CD14-positive monocyte (primary cell): ENCODE results near the gene AADAC. TPM values are rescaled to one million over a fixed set of nuclear protein-coding genes. Genes with fewer than 3 reads are reported as not detected.

ENCODE experiments used
- DNase-seq, 3 donors: peaks; one replicate each; pipeline ENCODE4 v3.0.0-alpha.2; 2011 to 2022
- H2AFZ ChIP-seq: 2 replicates; pipeline ENCODE4 v1.6.0; 2012; ENCODE audit warnings: mild to moderate bottlenecking, low read depth, low read length, inconsistent platforms; ENCODE audit not compliant: insufficient read depth, poor library complexity, severe bottlenecking
- H3K27ac ChIP-seq, 2 donors: 1 replicate in 1 of 2; 2 replicates in 1 of 2; pipeline ENCODE4 v1.5.1; 2012 to 2013; ENCODE audit warnings: low read length in 2 of 2, control low read depth in 1 of 2, inconsistent platforms in 1 of 2, low read depth in 1 of 2, mild to moderate bottlenecking in 1 of 2
- H3K27me3 ChIP-seq, 2 donors: one replicate each; pipeline versions ENCODE4 v1.6.0 to v1.6.1; 2011 to 2013; ENCODE audit warnings: low read length in 2 of 2; ENCODE audit not compliant: control insufficient read depth in 2 of 2, insufficient read depth in 2 of 2
- H3K36me3 ChIP-seq, 2 donors: replicated peaks in 1 of 2; 1 replicate in 1 of 2; 2 replicates in 1 of 2; pipeline versions ENCODE4 v1.5.1 to v1.6.1; 2012 to 2013; ENCODE audit warnings: low read length in 2 of 2, control low read depth in 1 of 2, inconsistent platforms in 1 of 2, mild to moderate bottlenecking in 1 of 2; ENCODE audit not compliant: insufficient read depth in 2 of 2, control insufficient read depth in 1 of 2
- H3K4me1 ChIP-seq, 2 donors: 1 replicate in 1 of 2; 2 replicates in 1 of 2; pipeline versions ENCODE4 v1.5.1 to v1.6.1; 2012 to 2013; ENCODE audit warnings: low read length in 2 of 2, control low read depth in 1 of 2, inconsistent platforms in 1 of 2, mild to moderate bottlenecking in 1 of 2, moderate library complexity in 1 of 2; ENCODE audit not compliant: insufficient read depth in 2 of 2, control insufficient read depth in 1 of 2
- H3K4me2 ChIP-seq: replicated peaks from 2 replicates; pipeline ENCODE3; 2012; ENCODE audit warnings: low read length, moderate library complexity, mild to moderate bottlenecking; ENCODE audit not compliant: poor library complexity, severe bottlenecking; ENCODE audit errors: extremely low read depth
- H3K4me3 ChIP-seq, 3 experiments: fragments of 200-600 bp in 1 of 3; sonication (generic) in 1 of 3; replicated peaks in 1 of 3; 1 replicate in 2 of 3; 2 replicates in 1 of 3; pipeline ENCODE4 v1.5.1; 2011 to 2013; ENCODE audit warnings: low read length in 3 of 3, mild to moderate bottlenecking in 3 of 3, control low read depth in 2 of 3, low read depth in 2 of 3, inconsistent platforms in 1 of 3, moderate library complexity in 1 of 3
- H3K79me2 ChIP-seq: 2 replicates; pipeline ENCODE4 v1.6.0; 2012; ENCODE audit warnings: mild to moderate bottlenecking, control low read depth, inconsistent platforms, low read length, moderate library complexity; ENCODE audit not compliant: insufficient read depth
- H3K9ac ChIP-seq: 2 replicates; pipeline ENCODE4 v1.6.0; 2017; ENCODE audit warnings: low read length, mild to moderate bottlenecking; ENCODE audit not compliant: insufficient read depth, poor library complexity, severe bottlenecking
- H3K9me3 ChIP-seq, 2 donors: replicated peaks in 1 of 2; 1 replicate in 1 of 2; 2 replicates in 1 of 2; pipeline versions ENCODE4 v1.5.1 to v1.6.1; 2012 to 2013; ENCODE audit warnings: low read length in 2 of 2, control low read depth in 1 of 2; ENCODE audit not compliant: control insufficient read depth in 1 of 2, insufficient read depth in 1 of 2
- H4K20me1 ChIP-seq: 2 replicates; pipeline ENCODE4 v1.6.0; 2012; ENCODE audit warnings: mild to moderate bottlenecking, low read length, control low read depth, moderate library complexity; ENCODE audit not compliant: insufficient read depth
- H3K27ac Mint-ChIP-seq, 7 donors: one replicate each; pipeline ENCODE4 v1.8.0; 2020; ENCODE audit warnings: mild to moderate bottlenecking in 7 of 7, mixed read lengths in 7 of 7, moderate library complexity in 6 of 7, inconsistent platforms in 2 of 7
- H3K27me3 Mint-ChIP-seq, 3 donors: one replicate each; pipeline ENCODE4 v1.8.0; 2021 to 2022; ENCODE audit warnings: low read depth in 3 of 3, mild to moderate bottlenecking in 3 of 3, mixed read lengths in 3 of 3, moderate library complexity in 3 of 3, inconsistent platforms in 1 of 3
- H3K36me3 Mint-ChIP-seq, 2 donors: one replicate each; pipeline ENCODE4 v1.8.0; 2020; ENCODE audit warnings: mixed read lengths in 2 of 2, inconsistent platforms in 1 of 2, mild to moderate bottlenecking in 1 of 2
- H3K4me1 Mint-ChIP-seq: one replicate; pipeline ENCODE4 v1.8.0; 2020; ENCODE audit warnings: mild to moderate bottlenecking, mixed read lengths
- H3K4me3 Mint-ChIP-seq, 2 donors: one replicate each; pipeline ENCODE4 v1.8.0; 2020; ENCODE audit warnings: mild to moderate bottlenecking in 2 of 2, mixed read lengths in 2 of 2, moderate library complexity in 1 of 2
- H3K9me3 Mint-ChIP-seq, 7 donors: one replicate each; pipeline ENCODE4 v1.8.0; 2020 to 2022; ENCODE audit warnings: mixed read lengths in 7 of 7, mild to moderate bottlenecking in 6 of 7, moderate library complexity in 6 of 7, inconsistent platforms in 2 of 7
- CTCF ChIP-seq: fragments of 200-600 bp; IDR thresholded peaks from one replicate; pipeline ENCODE4 v1.8.0; 2022; ENCODE audit warnings: antibody characterized with exemption, mild to moderate bottlenecking
- WGBS: methylation state at CpG from one replicate; pipeline ENCODE4 v1.1.5; 2013; ENCODE audit warnings: missing lambda C conversion rate; ENCODE audit not compliant: insufficient coverage; 5-methylcytosine and 5-hydroxymethylcytosine counted together
- intact Hi-C, 2 donors: fragments of 100-400 bp; cut with micrococcal nuclease; formaldehyde crosslinking; loops; one replicate each; pipeline versions ENCODE4 v1.15.0 to v1.15.1; 2023
- polyA plus RNA-seq, 3 donors: library from polyadenylated mRNA; depleted of rRNA in 1 of 3; unstranded in 2 of 3; stranded (reverse) in 1 of 3; fragments of 300-500 nt in 2 of 3; fragments of >200 nt in 1 of 3; fragmentation: Illumina TruSeq in 2 of 3; gene quantifications; 1 replicate in 2 of 3; 2 replicates in 1 of 3; pipeline ENCODE4 v1.2.3, GENCODE V29; 2012 to 2021

Gene AADAC
- polyA plus RNA-seq, 3 donors: not detected

DNA sequence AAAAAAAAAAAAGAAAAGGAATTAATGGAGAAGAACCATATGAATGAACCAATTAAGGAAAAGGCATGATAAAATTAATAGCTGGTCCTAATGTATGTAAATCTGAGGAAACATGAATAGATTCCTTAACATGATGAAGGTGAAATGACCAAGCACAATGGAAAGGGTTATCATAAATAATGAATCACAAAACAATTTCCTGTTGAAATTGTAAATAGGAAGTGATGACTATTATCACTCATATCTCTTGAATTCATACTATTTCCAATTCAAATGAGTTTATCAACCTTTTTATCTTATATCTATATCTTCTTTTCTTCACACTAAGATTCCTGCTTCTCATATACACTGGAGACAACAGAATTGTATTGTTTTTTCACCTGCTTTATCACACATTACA, 48.2 kb upstream of the AADAC start:
- H3K36me3 ChIP-seq: no peaks in the 10 kb centered on the region
- no peak for TF ChIP-seq CTCF
- Mint-ChIP-seq H3K9me3 (peaks cover 0 to 3% (median 0%) of the 10 kb centered on the region in 7 donors), H3K27me3 (no peaks in the 10 kb centered on the region), H3K27ac (peak overlapping the region in 2 of 7 donors; percentile 21 to 55), H3K4me1 (peaks cover 27% of the 10 kb centered on the region), H3K4me3 (no peak overlapping the region), H3K36me3 (no peaks in the 10 kb centered on the region)
- H3K4me3 ChIP-seq: no peak overlapping the region
- no peak overlapping the region for H3K9ac ChIP-seq
- peaks cover 15 to 28% of the 10 kb centered on the region in 2 donors for H3K4me1 ChIP-seq
- no peak overlapping the region for H3K27ac ChIP-seq
- no peaks in the 10 kb centered on the region for H4K20me1 ChIP-seq
- H3K9me3 ChIP-seq: no peaks in the 10 kb centered on the region
- no peaks in the 10 kb centered on the region for H3K27me3 ChIP-seq
- no peak overlapping the region for H2AFZ ChIP-seq
- DNase-seq: peak in 2 of 3 donors; percentile 12 to 28
- intact Hi-C loops: no loop called here
- H3K79me2 ChIP-seq: no peaks in the 10 kb centered on the region
- H3K4me2 ChIP-seq: no peak overlapping the region

DNA sequence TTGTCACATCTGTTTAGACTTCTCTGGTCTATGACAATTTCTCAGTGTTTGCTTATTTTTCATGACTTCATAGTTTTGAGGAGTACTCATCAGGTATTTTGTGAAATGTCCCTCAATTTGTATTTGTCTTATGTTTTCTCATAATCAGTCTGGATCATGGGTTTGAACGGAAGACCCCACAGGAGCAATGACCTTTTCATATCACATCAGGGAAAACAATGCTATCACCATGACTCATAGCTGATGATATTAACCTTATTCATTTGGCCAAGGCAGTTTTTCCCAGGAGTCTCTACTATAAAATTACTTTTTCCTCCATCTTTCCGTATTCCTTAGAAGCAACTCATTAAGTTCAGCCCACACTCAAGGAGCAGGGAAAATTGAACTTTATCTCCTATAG, 47.5 kb upstream of the AADAC start:
- TF ChIP-seq CTCF: no peak
- Mint-ChIP-seq H3K36me3 (no peaks in the 10 kb centered on the region), H3K4me3 (no peak overlapping the region), H3K27ac (no peak overlapping the region), H3K27me3 (no peaks in the 10 kb centered on the region), H3K4me1 (peaks cover 31% of the 10 kb centered on the region), H3K9me3 (peaks cover 0 to 5% (median 0%) of the 10 kb centered on the region in 7 donors)
- WGBS: no CpG with 5 or more reads among the region's 2 CpGs
- Histone ChIP-seq H3K36me3 (no peaks in the 10 kb centered on the region), H4K20me1 (no peaks in the 10 kb centered on the region), H3K9me3 (no peaks in the 10 kb centered on the region), H3K4me3 (no peak overlapping the region), H3K27me3 (no peaks in the 10 kb centered on the region), H2AFZ (no peak overlapping the region), H3K79me2 (no peaks in the 10 kb centered on the region), H3K9ac (no peak overlapping the region), H3K27ac (no peak overlapping the region), H3K4me2 (no peak overlapping the region), H3K4me1 (peaks cover 15 to 28% of the 10 kb centered on the region in 2 donors)
- intact Hi-C loops: no loop called here
- no peak for DNase-seq
